ENCODE results near the gene EEF1AKMT1.

DNA sequence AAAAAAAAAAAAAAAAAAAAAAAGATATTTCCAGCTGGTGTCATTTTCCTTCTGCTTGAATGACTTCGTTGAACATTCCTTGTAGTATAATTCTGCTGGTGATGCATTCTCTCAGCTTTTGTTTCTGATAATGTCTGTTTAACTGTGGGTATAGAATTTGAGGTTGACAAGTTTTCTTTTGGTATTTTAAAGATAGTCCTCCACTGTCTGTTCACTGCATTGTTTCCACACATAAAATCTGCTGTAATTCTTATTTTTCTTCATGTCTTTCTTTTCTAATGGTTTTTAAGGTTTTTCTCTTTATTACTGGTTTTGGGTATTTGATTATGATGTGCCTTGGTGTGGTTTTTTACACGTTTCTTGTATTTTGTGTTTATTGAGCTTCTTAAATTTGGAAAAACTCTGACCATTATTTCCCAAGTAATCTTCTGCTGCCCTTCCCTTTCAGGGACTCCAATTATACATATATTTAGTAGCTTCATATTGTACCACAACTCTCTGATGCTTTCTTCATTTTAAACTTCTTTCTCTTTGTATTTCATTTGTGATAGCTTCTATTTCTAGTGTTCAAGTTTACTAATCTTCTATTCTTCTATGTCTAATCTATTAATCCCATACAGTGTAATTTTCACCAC is 6.3 kb downstream of the EEF1AKMT1 start:
- TF ChIP-seq POLR2AphosphoS5 (IDR thresholded peaks at IDR 0.05; ENCODE audit: low read depth, low read length), result no peak
- TF ChIP-seq POLR2A (IDR thresholded peaks at IDR 0.05; ENCODE audit: low read depth, low read length), result no peak
- TF ChIP-seq TAF1 (IDR thresholded peaks at IDR 0.05; ENCODE audit: low read depth, low read length), result no peak
- TF ChIP-seq PAX5 (IDR thresholded peaks at IDR 0.05; ENCODE audit: insufficient read depth, low read length, severe bottlenecking), result no peak
- no peak for TF ChIP-seq POU2F2 (IDR thresholded peaks at IDR 0.05; ENCODE audit: low read depth, low read length)

Data from GM12891 (cell line).